Anterior cingulate cortex (tissue), 58 donors: Measurements from ENCODE around the gene RGS3.
A peak's percentile ranks its signal among the peaks of the same experiment; 100 is the strongest.

Experiments used
- DNase-seq, 58 donors: peaks; one replicate each; lab custom pipeline; 2025; lab: John Stamatoyannopoulos, UW

Gene RGS3

GRCh38 chr9:113525831-113526230 is 62.3 kb downstream of the RGS3 start:
- DNase-seq: no peak

GRCh38 chr9:113526231-113526746 is 62.8 kb downstream of the RGS3 start:
- DNase-seq: no peak

GRCh38 chr9:113526841-113527240 is 63.3 kb downstream of the RGS3 start:
- DNase-seq: peak in 21 of 58 donors; percentile 13 to 70 (median 31)

GRCh38 chr9:113528088-113528487 is 64.6 kb downstream of the RGS3 start:
- DNase-seq: no peak

GRCh38 chr9:113528811-113529210 is 65.3 kb downstream of the RGS3 start:
- DNase-seq: no peak

- DNase-seq: no peak
Measured at GRCh38 chr9:113529336-113530009, 65.9 kb downstream of the RGS3 start.

- no peak for DNase-seq
Measured at GRCh38 chr9:113530022-113530635, 66.6 kb downstream of the RGS3 start.

- DNase-seq: no peak
Measured at GRCh38 chr9:113530942-113531341, 67.4 kb downstream of the RGS3 start.

- DNase-seq: no peak
Measured at GRCh38 chr9:113531919-113532808, 68.6 kb downstream of the RGS3 start.

- DNase-seq: no peak
Measured at GRCh38 chr9:113532809-113533190, 69.3 kb downstream of the RGS3 start.

- DNase-seq: no peak
Measured at GRCh38 chr9:113533335-113534225, 70.1 kb downstream of the RGS3 start.

- DNase-seq: peak in 5 of 58 donors; percentile 31 to 79 (median 54)
Measured at GRCh38 chr9:113535756-113536155, 72.2 kb downstream of the RGS3 start.

GRCh38 chr9:113536166-113536482 is 72.6 kb downstream of the RGS3 start:
- peak in 7 of 58 donors; percentile 63 to 96 (median 79) for DNase-seq

- peak in 53 of 58 donors; percentile 49 to 98 (median 86) for DNase-seq
Measured at GRCh38 chr9:113536483-113537228, 73.1 kb downstream of the RGS3 start.

GRCh38 chr9:113537229-113537810 is 73.8 kb downstream of the RGS3 start:
- peak in 5 of 58 donors; percentile 38 to 69 (median 62) for DNase-seq

GRCh38 chr9:113538131-113538530 is 74.6 kb downstream of the RGS3 start:
- DNase-seq: no peak

GRCh38 chr9:113538701-113539430 is 75.3 kb downstream of the RGS3 start:
- peak in 2 of 58 donors; percentile 16 to 21 for DNase-seq

- no peak for DNase-seq
Measured at GRCh38 chr9:113540466-113540865, 76.9 kb downstream of the RGS3 start.
